Measurements from ENCODE around the gene FBN3.

Gene FBN3

DNA sequence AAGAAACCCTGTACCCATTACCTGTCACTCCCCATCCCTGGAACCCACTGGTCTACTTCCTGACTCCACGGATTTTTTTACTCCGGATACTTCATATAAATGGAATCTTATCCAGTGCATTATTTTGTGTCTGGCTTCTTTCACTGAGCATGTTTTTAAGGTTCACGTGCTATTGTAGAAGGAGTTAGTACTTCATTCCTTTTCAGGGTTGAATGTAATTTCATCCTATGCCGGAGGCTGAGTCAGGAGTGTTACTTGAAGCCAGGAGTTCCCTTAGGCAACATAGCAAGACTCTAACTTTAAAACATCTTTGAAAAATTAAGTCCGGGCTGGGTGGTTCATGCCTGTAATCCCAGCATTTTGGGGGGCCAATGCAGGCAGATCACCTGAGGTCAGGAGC is 126.0 kb downstream of the FBN3 start:
- Histone ChIP-seq H4K20me1 (ENCODE audit: insufficient read depth, low read length) (no peaks in the 10 kb centered on the region), H3K9me2 (ENCODE audit: low read depth, low read length) (no peaks in the 10 kb centered on the region), H3K27ac (ENCODE audit: low read depth, low read length, poor library complexity, severe bottlenecking) (no peak overlapping the region), H3K9ac (ENCODE audit: low read length) (no peak overlapping the region), H3F3A (ENCODE audit: insufficient read depth, low read length) (no peaks in the 10 kb centered on the region), H3K27me3 (ENCODE audit: insufficient read depth, low read length) (no peaks in the 10 kb centered on the region), H3K9me3 (ENCODE audit: low read length) (no peaks in the 10 kb centered on the region), H2AFZ (ENCODE audit: low read length) (no peak overlapping the region), H3K4me2 (ENCODE audit: low read length) (no peak overlapping the region), H3K36me3 (ENCODE audit: insufficient read depth, low read length) (no peaks in the 10 kb centered on the region), H3K4me1 (ENCODE audit: insufficient read depth, low read length, severe bottlenecking) (no peaks in the 10 kb centered on the region), H3K4me3 (ENCODE audit: low read depth, low read length, poor library complexity, severe bottlenecking) (no peak overlapping the region), H3K79me2 (ENCODE audit: insufficient read depth, low read length) (no peaks in the 10 kb centered on the region)
- TF ChIP-seq EZH2 (IDR thresholded peaks at IDR 0.05; ENCODE audit: borderline replicate concordance, low read length), result no peak
- TF ChIP-seq, protein P1, sequence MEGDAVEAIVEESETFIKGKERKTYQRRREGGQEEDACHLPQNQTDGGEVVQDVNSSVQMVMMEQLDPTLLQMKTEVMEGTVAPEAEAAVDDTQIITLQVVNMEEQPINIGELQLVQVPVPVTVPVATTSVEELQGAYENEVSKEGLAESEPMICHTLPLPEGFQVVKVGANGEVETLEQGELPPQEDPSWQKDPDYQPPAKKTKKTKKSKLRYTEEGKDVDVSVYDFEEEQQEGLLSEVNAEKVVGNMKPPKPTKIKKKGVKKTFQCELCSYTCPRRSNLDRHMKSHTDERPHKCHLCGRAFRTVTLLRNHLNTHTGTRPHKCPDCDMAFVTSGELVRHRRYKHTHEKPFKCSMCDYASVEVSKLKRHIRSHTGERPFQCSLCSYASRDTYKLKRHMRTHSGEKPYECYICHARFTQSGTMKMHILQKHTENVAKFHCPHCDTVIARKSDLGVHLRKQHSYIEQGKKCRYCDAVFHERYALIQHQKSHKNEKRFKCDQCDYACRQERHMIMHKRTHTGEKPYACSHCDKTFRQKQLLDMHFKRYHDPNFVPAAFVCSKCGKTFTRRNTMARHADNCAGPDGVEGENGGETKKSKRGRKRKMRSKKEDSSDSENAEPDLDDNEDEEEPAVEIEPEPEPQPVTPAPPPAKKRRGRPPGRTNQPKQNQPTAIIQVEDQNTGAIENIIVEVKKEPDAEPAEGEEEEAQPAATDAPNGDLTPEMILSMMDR (IDR thresholded peaks at IDR 0.05; ENCODE audit: low read length), result no peak

DNA sequence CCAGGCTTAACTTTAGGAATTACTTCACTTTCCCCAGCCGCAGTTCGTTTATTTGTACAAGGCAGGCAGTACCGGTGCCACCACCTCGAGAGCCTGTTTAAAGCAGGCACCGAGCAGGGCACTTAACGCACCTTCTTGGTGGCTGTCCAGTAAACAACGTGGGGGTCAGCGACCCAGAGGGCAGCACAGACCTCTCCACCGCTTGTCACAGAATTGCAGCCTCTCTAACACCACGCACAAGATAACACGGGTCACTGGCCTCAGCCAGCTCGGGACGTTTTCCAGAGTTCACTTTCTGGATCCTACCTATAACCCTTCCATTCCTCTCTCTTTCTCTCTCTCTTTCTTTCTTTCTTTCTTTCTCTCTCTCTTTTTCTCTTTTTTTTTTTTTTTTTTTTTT is 127.1 kb downstream of the FBN3 start:
- H3K9ac ChIP-seq (ENCODE audit: low read length), result no peak overlapping the region
- no peaks in the 10 kb centered on the region for H3K79me2 ChIP-seq (ENCODE audit: insufficient read depth, low read length)
- H3K4me3 ChIP-seq (ENCODE audit: low read depth, low read length, poor library complexity, severe bottlenecking), result no peak overlapping the region
- H3K4me2 ChIP-seq (ENCODE audit: low read length), result no peak overlapping the region
- H3K9me3 ChIP-seq (ENCODE audit: low read length), result no peaks in the 10 kb centered on the region
- peaks cover 9% of the 10 kb centered on the region for H3K4me1 ChIP-seq (ENCODE audit: insufficient read depth, low read length, severe bottlenecking)
- no peak for TF ChIP-seq EZH2 (IDR thresholded peaks at IDR 0.05; ENCODE audit: borderline replicate concordance, low read length)
- TF ChIP-seq, protein P1 (IDR thresholded peaks at IDR 0.05; ENCODE audit: low read length), result no peak
- H3K27ac ChIP-seq (ENCODE audit: low read depth, low read length, poor library complexity, severe bottlenecking), result no peak overlapping the region
- H3K9me2 ChIP-seq (ENCODE audit: low read depth, low read length), result no peaks in the 10 kb centered on the region
- no peaks in the 10 kb centered on the region for H3K36me3 ChIP-seq (ENCODE audit: insufficient read depth, low read length)
- no peak overlapping the region for H2AFZ ChIP-seq (ENCODE audit: low read length)
- H4K20me1 ChIP-seq (ENCODE audit: insufficient read depth, low read length), result no peaks in the 10 kb centered on the region
- H3K27me3 ChIP-seq (ENCODE audit: insufficient read depth, low read length), result no peaks in the 10 kb centered on the region
- H3F3A ChIP-seq (ENCODE audit: insufficient read depth, low read length), result no peaks in the 10 kb centered on the region

DNA sequence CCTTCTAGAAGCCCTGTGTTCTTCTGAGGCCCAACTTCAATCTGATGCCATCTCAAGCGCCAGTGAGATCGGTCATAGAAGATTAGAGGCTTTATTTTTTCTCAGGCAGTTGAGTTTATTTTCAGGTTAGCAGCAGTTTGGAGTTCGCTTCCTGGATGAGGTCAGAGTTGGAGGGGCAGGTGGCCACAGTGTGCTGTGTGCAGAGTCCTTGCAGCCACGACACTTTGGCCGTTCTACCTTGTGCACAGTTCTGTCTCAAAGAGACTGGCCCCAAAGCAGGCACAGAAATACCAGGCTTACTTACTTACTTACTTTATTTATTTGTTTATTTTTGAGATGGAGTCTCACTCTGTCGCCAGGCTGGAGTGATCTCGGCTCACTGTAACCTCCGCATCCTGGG is 128.0 kb downstream of the FBN3 start:
- peaks cover 14% of the 10 kb centered on the region for H3K4me1 ChIP-seq (ENCODE audit: insufficient read depth, low read length, severe bottlenecking)
- no peak overlapping the region for H3K9ac ChIP-seq (ENCODE audit: low read length)
- no peaks in the 10 kb centered on the region for H3K9me2 ChIP-seq (ENCODE audit: low read depth, low read length)
- TF ChIP-seq, protein P1 (IDR thresholded peaks at IDR 0.05; ENCODE audit: low read length), result no peak
- no peak for TF ChIP-seq EZH2 (IDR thresholded peaks at IDR 0.05; ENCODE audit: borderline replicate concordance, low read length)
- no peak overlapping the region for H2AFZ ChIP-seq (ENCODE audit: low read length)
- no peak overlapping the region for H3K27ac ChIP-seq (ENCODE audit: low read depth, low read length, poor library complexity, severe bottlenecking)
- H3K4me3 ChIP-seq (ENCODE audit: low read depth, low read length, poor library complexity, severe bottlenecking), result no peak overlapping the region
- no peaks in the 10 kb centered on the region for H4K20me1 ChIP-seq (ENCODE audit: insufficient read depth, low read length)
- no peaks in the 10 kb centered on the region for H3K9me3 ChIP-seq (ENCODE audit: low read length)
- H3K27me3 ChIP-seq (ENCODE audit: insufficient read depth, low read length), result no peaks in the 10 kb centered on the region
- H3K36me3 ChIP-seq (ENCODE audit: insufficient read depth, low read length), result no peaks in the 10 kb centered on the region
- no peaks in the 10 kb centered on the region for H3K79me2 ChIP-seq (ENCODE audit: insufficient read depth, low read length)
- H3K4me2 ChIP-seq (ENCODE audit: low read length), result no peak overlapping the region
- H3F3A ChIP-seq (ENCODE audit: insufficient read depth, low read length), result no peaks in the 10 kb centered on the region

Data from OCI-LY1 (cell line).